WERI-Rb-1 (cell line): Measurements from ENCODE around the gene RHBDL1.

Experiments
- DNase-seq: peaks from one replicate; pipeline ENCODE4 v3.0.0-alpha.2; 2020
- H3K27ac ChIP-seq: fragments of 250-450 bp; sonication (Bioruptor Pico); 2 replicates; pipeline ENCODE4 v1.5.1; 2020; ENCODE audit warnings: mild to moderate bottlenecking, moderate library complexity
- H3K27me3 ChIP-seq: fragments of 250-450 bp; sonication (Bioruptor Pico); 2 replicates; pipeline ENCODE4 v1.5.1; 2021; ENCODE audit warnings: mild to moderate bottlenecking, low read depth, moderate library complexity; ENCODE audit not compliant: insufficient read depth, severe bottlenecking
- H3K36me3 ChIP-seq: fragments of 250-450 bp; sonication (Bioruptor Pico); 2 replicates; pipeline ENCODE4 v1.5.1; 2020; ENCODE audit warnings: mild to moderate bottlenecking, moderate library complexity
- H3K4me3 ChIP-seq: 2 replicates; pipeline ENCODE4 v1.5.1; 2011; ENCODE audit warnings: low read depth, mild to moderate bottlenecking, control low read depth, low read length
- H3K9me3 ChIP-seq: fragments of 250-450 bp; sonication (Bioruptor Pico); 2 replicates; pipeline ENCODE4 v1.5.1; 2021; ENCODE audit warnings: mild to moderate bottlenecking, moderate library complexity; ENCODE audit not compliant: severe bottlenecking
- CTCF ChIP-seq: IDR thresholded peaks from 2 replicates; pipeline ENCODE4 v1.5.1; 2011; ENCODE audit warnings: low read depth, mild to moderate bottlenecking, control low read depth, inconsistent platforms, low read length

The RHBDL1 gene

GRCh38 chr16:631808-632358 lies 43.6 kb upstream of the RHBDL1 start:
- DNase-seq = no peak
- TF ChIP-seq CTCF = no peak
- Histone ChIP-seq H3K27me3 (no peaks in the 10 kb centered on the region), H3K36me3 (peaks cover 45% of the 10 kb centered on the region), H3K27ac (no peak overlapping the region), H3K9me3 (no peaks in the 10 kb centered on the region), H3K4me3 (no peak overlapping the region)

- DNase-seq = no peak
- Histone ChIP-seq H3K27ac (no peak overlapping the region), H3K27me3 (no peaks in the 10 kb centered on the region), H3K9me3 (no peaks in the 10 kb centered on the region), H3K36me3 (peaks cover 37% of the 10 kb centered on the region), H3K4me3 (no peak overlapping the region)
- no peak for TF ChIP-seq CTCF
Measured at GRCh38 chr16:632486-633335, 42.8 kb upstream of the RHBDL1 start.

- Histone ChIP-seq H3K9me3 (no peaks in the 10 kb centered on the region), H3K27me3 (no peaks in the 10 kb centered on the region), H3K36me3 (peaks cover 29% of the 10 kb centered on the region), H3K4me3 (no peak overlapping the region), H3K27ac (no peak overlapping the region)
- no peak for TF ChIP-seq CTCF
- no peak for DNase-seq
Measured at GRCh38 chr16:633336-634050, 42.0 kb upstream of the RHBDL1 start.

- Histone ChIP-seq H3K27me3 (no peaks in the 10 kb centered on the region), H3K27ac (no peak overlapping the region), H3K9me3 (no peaks in the 10 kb centered on the region), H3K4me3 (no peak overlapping the region), H3K36me3 (peaks cover 22% of the 10 kb centered on the region)
- no peak for DNase-seq
- no peak for TF ChIP-seq CTCF
Measured at GRCh38 chr16:634051-634670, 41.3 kb upstream of the RHBDL1 start.

- TF ChIP-seq CTCF = no peak
- peak overlapping the region; percentile 88; the same call in 1 of the 2 replicates for H3K4me3 ChIP-seq
Measured at GRCh38 chr16:634996-635395, 40.5 kb upstream of the RHBDL1 start.

More at GRCh38 chr16:634996-635395, 40.5 kb upstream of the RHBDL1 start:
- no peaks in the 10 kb centered on the region for H3K27me3 ChIP-seq
- H3K27ac ChIP-seq = no peak overlapping the region
- DNase-seq = no peak
- no peaks in the 10 kb centered on the region for H3K9me3 ChIP-seq
- peaks cover 22% of the 10 kb centered on the region for H3K36me3 ChIP-seq
